CD4-positive, CD25-positive, alpha-beta regulatory T cell (primary cell): ENCODE results near the gene ISM1. TPM values are rescaled to one million over a fixed set of nuclear protein-coding genes. Genes with fewer than 3 reads are reported as not detected.

Source experiments
- ATAC-seq, 2 donors: fragments of 150-1000 bp; cut with Tn5 transposase; one replicate each; pipeline ENCODE4 v1.10.0; 2021; ENCODE audit warnings: low read depth in 2 of 2, moderate number of reproducible peaks in 2 of 2, moderate library complexity in 1 of 2
- DNase-seq, 3 donors: peaks; one replicate each; pipeline versions ENCODE4 v3.0.0 to v3.0.0-alpha.2; 2012 to 2022; ENCODE audit warnings: mixed read lengths in 1 of 3
- H3K27ac ChIP-seq: one replicate; pipeline ENCODE4 v1.7.0; 2013; ENCODE audit warnings: mild to moderate bottlenecking, low read length; ENCODE audit not compliant: insufficient read depth, poor library complexity, severe bottlenecking
- H3K27me3 ChIP-seq: one replicate; pipeline ENCODE4 v1.7.0; 2013; ENCODE audit warnings: low read length; ENCODE audit not compliant: control insufficient read depth, insufficient read depth
- H3K36me3 ChIP-seq: one replicate; pipeline ENCODE4 v1.7.0; 2013; ENCODE audit warnings: mild to moderate bottlenecking, low read length, moderate library complexity; ENCODE audit not compliant: control insufficient read depth, insufficient read depth
- H3K4me1 ChIP-seq: 2 replicates; pipeline ENCODE4 v1.7.0; 2013; ENCODE audit warnings: mild to moderate bottlenecking, low read length; ENCODE audit not compliant: insufficient read depth, control insufficient read depth, poor library complexity, severe bottlenecking
- H3K4me3 ChIP-seq: one replicate; pipeline ENCODE4 v1.7.0; 2013; ENCODE audit warnings: low read depth, mild to moderate bottlenecking, low read length, moderate library complexity
- H3K9me3 ChIP-seq, 2 experiments: 1 replicate in 1 of 2; 2 replicates in 1 of 2; pipeline ENCODE4 v1.7.0; 2013; ENCODE audit warnings: low read length in 2 of 2, mild to moderate bottlenecking in 1 of 2, moderate library complexity in 1 of 2; ENCODE audit not compliant: control insufficient read depth in 2 of 2
- H3K27ac Mint-ChIP-seq, 3 donors: one replicate each; pipeline ENCODE4 v1.8.0; 2020 to 2022; ENCODE audit warnings: mild to moderate bottlenecking in 3 of 3, mixed read lengths in 3 of 3, moderate library complexity in 2 of 3
- H3K27me3 Mint-ChIP-seq: one replicate; pipeline ENCODE4 v1.8.0; 2022; ENCODE audit warnings: mild to moderate bottlenecking, mixed read lengths
- H3K36me3 Mint-ChIP-seq: one replicate; pipeline ENCODE4 v1.8.0; 2020; ENCODE audit warnings: mixed read lengths
- H3K4me1 Mint-ChIP-seq, 4 donors: one replicate each; pipeline ENCODE4 v1.8.0; 2020 to 2022; ENCODE audit warnings: mixed read lengths in 4 of 4, mild to moderate bottlenecking in 1 of 4
- H3K4me3 Mint-ChIP-seq, 4 donors: one replicate each; pipeline ENCODE4 v1.8.0; 2020 to 2022; ENCODE audit warnings: mild to moderate bottlenecking in 4 of 4, mixed read lengths in 4 of 4, moderate library complexity in 3 of 4
- H3K9me3 Mint-ChIP-seq, 7 donors: one replicate each; pipeline ENCODE4 v1.8.0; 2020 to 2022; ENCODE audit warnings: mixed read lengths in 7 of 7, mild to moderate bottlenecking in 3 of 7, moderate library complexity in 2 of 7
- polyA plus RNA-seq, 4 donors: library from polyadenylated mRNA; unstranded; fragments of 300-500 nt; fragmentation: Illumina TruSeq; gene quantifications; one replicate each; pipeline ENCODE4 v1.2.3, GENCODE V29; 2021
- total RNA-seq: library from RNA; stranded (reverse); gene quantifications from one replicate; pipeline ENCODE4 v1.2.3, GENCODE V29; 2022

The ISM1 gene
- total and polyA plus RNA-seq, 5 donors from 2014 or later: 0.38 to 2.4 (median 0.67) TPM

DNA sequence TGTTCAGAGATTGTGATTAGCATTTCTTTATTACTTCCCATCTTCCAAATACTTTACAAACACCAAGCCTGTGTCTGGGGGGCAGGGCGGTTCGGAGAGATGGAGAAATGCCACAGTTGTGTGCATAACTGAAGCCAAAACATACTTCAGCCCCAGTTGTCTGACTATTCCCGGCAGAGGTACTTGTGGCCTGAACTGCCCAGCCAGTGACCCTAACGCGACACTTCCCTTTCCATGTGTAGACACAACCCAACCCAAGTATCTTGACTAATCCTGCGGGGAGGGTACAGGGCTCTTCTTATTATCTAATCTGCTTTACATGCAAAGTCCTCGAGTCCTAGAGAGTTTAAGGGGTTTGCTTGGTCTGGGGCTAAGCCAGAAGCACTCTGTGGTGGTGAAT, 46.2 kb downstream of the ISM1 start:
- DNase-seq (no peak), ATAC-seq (no peak)
- Histone ChIP-seq H3K9me3 (no peaks in the 10 kb centered on the region), H3K36me3 (no peaks in the 10 kb centered on the region), H3K27ac (no peak overlapping the region), H3K4me3 (no peak overlapping the region), H3K27me3 (no peaks in the 10 kb centered on the region), H3K4me1 (no peaks in the 10 kb centered on the region)
- Mint-ChIP-seq H3K27ac (no peak overlapping the region), H3K27me3 (no peaks in the 10 kb centered on the region), H3K9me3 (peaks cover 0 to 2% (median 0%) of the 10 kb centered on the region in 7 donors), H3K4me3 (no peak overlapping the region), H3K4me1 (peaks cover 0 to 2% (median 0%) of the 10 kb centered on the region in 4 donors), H3K36me3 (peaks cover 11% of the 10 kb centered on the region)

- Histone ChIP-seq H3K27me3 (no peaks in the 10 kb centered on the region), H3K4me3 (no peak overlapping the region), H3K9me3 (no peaks in the 10 kb centered on the region), H3K27ac (no peak overlapping the region), H3K36me3 (no peaks in the 10 kb centered on the region), H3K4me1 (no peaks in the 10 kb centered on the region)
- H3K36me3 Mint-ChIP-seq: peaks cover 13% of the 10 kb centered on the region
- no peak overlapping the region for H3K4me3 Mint-ChIP-seq
- DNase-seq (no peak), ATAC-seq (no peak)
- H3K4me1 Mint-ChIP-seq: peaks cover 0 to 2% (median 0%) of the 10 kb centered on the region in 4 donors
- no peaks in the 10 kb centered on the region for H3K27me3 Mint-ChIP-seq
- H3K9me3 Mint-ChIP-seq: peaks cover 0 to 2% (median 0%) of the 10 kb centered on the region in 7 donors
- no peak overlapping the region for H3K27ac Mint-ChIP-seq
Measured at GRCh38 chr20:13268953-13269352, 47.9 kb downstream of the ISM1 start.

DNA sequence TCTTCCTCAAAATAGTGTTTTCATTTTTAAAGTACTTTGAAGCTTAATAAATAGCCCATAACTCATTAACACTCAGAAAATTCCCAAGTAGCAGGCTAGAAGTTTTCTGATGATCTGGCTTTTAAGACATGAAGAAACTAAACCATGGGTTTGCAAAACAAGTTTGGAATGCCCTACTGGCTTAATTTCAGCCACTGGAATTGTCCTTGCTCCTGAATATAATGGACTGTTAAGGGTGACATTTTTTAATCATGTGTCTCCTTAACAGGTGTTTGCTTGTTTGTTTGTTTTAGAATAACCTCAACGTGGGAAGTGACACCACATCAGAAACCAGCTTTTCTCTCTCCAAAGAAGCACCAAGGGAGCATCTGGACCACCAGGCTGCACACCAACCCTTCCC, 49.1 kb downstream of the ISM1 start:
- Mint-ChIP-seq H3K36me3 (peaks cover 13% of the 10 kb centered on the region), H3K4me1 (no peaks in the 10 kb centered on the region), H3K27me3 (no peaks in the 10 kb centered on the region), H3K4me3 (no peak overlapping the region), H3K27ac (no peak overlapping the region), H3K9me3 (peaks cover 0 to 2% (median 0%) of the 10 kb centered on the region in 7 donors)
- Histone ChIP-seq H3K36me3 (no peaks in the 10 kb centered on the region), H3K27me3 (no peaks in the 10 kb centered on the region), H3K9me3 (no peaks in the 10 kb centered on the region), H3K4me3 (no peak overlapping the region), H3K4me1 (no peaks in the 10 kb centered on the region), H3K27ac (no peak overlapping the region)
- DNase-seq (no peak), ATAC-seq (no peak)

GRCh38 chr20:13271098-13271497, 50.0 kb downstream of the ISM1 start:
- no peaks in the 10 kb centered on the region for H3K9me3 ChIP-seq
- no peak overlapping the region for H3K27ac ChIP-seq
- H3K27me3 ChIP-seq: no peaks in the 10 kb centered on the region
- H3K36me3 Mint-ChIP-seq: peaks cover 13% of the 10 kb centered on the region
- H3K4me3 Mint-ChIP-seq: no peak overlapping the region
- H3K9me3 Mint-ChIP-seq: peaks cover 0 to 2% (median 0%) of the 10 kb centered on the region in 7 donors
- no peak for DNase-seq
- no peaks in the 10 kb centered on the region for H3K4me1 Mint-ChIP-seq
- H3K27ac Mint-ChIP-seq: no peak overlapping the region
- H3K4me1 ChIP-seq: no peaks in the 10 kb centered on the region
- ATAC-seq: no peak
- H3K36me3 ChIP-seq: no peaks in the 10 kb centered on the region
- no peak overlapping the region for H3K4me3 ChIP-seq
- no peaks in the 10 kb centered on the region for H3K27me3 Mint-ChIP-seq

- Mint-ChIP-seq H3K27me3 (no peaks in the 10 kb centered on the region), H3K4me3 (no peak overlapping the region), H3K36me3 (peaks cover 14% of the 10 kb centered on the region), H3K9me3 (peaks cover 0 to 4% (median 0%) of the 10 kb centered on the region in 7 donors), H3K4me1 (no peaks in the 10 kb centered on the region), H3K27ac (no peak overlapping the region)
- DNase-seq (no peak), ATAC-seq (no peak)
- Histone ChIP-seq H3K36me3 (no peaks in the 10 kb centered on the region), H3K9me3 (no peaks in the 10 kb centered on the region), H3K4me1 (no peaks in the 10 kb centered on the region), H3K27ac (no peak overlapping the region), H3K4me3 (no peak overlapping the region), H3K27me3 (no peaks in the 10 kb centered on the region)
Measured at GRCh38 chr20:13271977-13272975, 51.2 kb downstream of the ISM1 start.

- no peaks in the 10 kb centered on the region for H3K27me3 Mint-ChIP-seq
- Histone ChIP-seq H3K27ac (no peak overlapping the region), H3K36me3 (no peaks in the 10 kb centered on the region), H3K27me3 (no peaks in the 10 kb centered on the region), H3K4me3 (no peak overlapping the region), H3K4me1 (no peaks in the 10 kb centered on the region), H3K9me3 (no peaks in the 10 kb centered on the region)
- peaks cover 0 to 5% (median 0%) of the 10 kb centered on the region in 7 donors for H3K9me3 Mint-ChIP-seq
- peaks cover 18% of the 10 kb centered on the region for H3K36me3 Mint-ChIP-seq
- H3K4me3 Mint-ChIP-seq: no peak overlapping the region
- H3K4me1 Mint-ChIP-seq: no peaks in the 10 kb centered on the region
- ATAC-seq (no peak), DNase-seq (no peak)
- no peak overlapping the region for H3K27ac Mint-ChIP-seq
Measured at GRCh38 chr20:13274275-13274861, 53.3 kb downstream of the ISM1 start.

DNA sequence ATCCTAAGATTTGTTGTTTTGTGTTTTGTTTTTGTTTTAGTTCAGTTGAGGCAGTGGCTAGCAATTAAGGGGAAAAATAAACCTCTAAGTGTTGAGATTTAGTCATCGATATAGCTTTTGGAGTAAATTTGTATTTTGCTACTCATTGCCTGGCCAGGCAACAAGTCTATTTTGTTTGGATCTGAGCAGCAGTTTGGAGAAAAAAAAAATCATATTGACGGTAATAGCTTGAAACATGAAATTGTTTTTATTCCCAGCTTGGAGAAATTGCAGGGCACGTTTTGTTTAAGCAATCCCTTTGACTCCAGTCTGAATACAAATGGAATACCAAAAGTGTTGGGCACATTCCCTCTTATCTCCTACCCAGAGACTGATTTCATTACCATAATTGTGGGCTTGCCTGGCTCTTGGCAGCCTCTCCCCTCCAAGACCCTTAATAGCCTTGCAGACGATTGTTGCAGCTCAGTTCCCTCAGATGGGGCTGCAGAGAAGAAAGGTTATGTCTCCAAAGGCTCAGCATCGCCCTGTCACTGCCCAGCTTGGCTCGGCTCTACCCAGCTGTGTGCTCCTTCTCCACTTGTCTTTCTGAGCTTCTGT, 56.0 kb downstream of the ISM1 start:
- H3K9me3 ChIP-seq: no peaks in the 10 kb centered on the region
- H3K4me1 Mint-ChIP-seq: no peaks in the 10 kb centered on the region
- H3K36me3 Mint-ChIP-seq: peaks cover 8% of the 10 kb centered on the region
- H3K9me3 Mint-ChIP-seq: peaks cover 0 to 4% (median 0%) of the 10 kb centered on the region in 7 donors
- no peak for DNase-seq
- no peak overlapping the region for H3K4me3 Mint-ChIP-seq
- no peak for ATAC-seq
- no peaks in the 10 kb centered on the region for H3K27me3 Mint-ChIP-seq
- no peaks in the 10 kb centered on the region for H3K4me1 ChIP-seq
- H3K27ac Mint-ChIP-seq: no peak overlapping the region
- H3K36me3 ChIP-seq: no peaks in the 10 kb centered on the region
- H3K4me3 ChIP-seq: no peak overlapping the region
- no peaks in the 10 kb centered on the region for H3K27me3 ChIP-seq
- no peak overlapping the region for H3K27ac ChIP-seq
